T follicular helper cell (primary cell): Measurements from ENCODE around the gene TNS4.

Source experiments
- DNase-seq: peaks from one replicate; pipeline ENCODE4 v3.0.0-alpha.2; 2020; ENCODE audit warnings: low read depth

The TNS4 gene

DNA sequence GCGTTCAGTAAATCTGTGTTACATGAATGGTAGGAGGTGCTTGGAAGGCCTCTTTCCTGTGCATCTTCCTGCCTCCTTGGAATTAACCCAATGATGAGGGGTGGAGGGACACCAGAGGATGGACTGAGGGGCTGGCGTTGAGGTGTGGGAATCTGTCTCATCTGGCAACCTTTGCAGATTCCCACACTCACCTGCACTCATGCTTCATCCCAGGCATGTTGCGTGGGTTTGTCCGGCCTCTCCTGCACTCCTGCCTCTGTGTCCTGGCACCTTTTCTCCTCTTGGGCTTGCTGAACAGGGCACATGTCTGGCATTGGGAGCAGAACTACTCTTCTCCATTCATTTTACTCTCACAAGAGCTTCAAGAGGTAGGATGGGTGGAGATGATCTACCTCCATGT is 61.3 kb downstream of the TNS4 start:
- no peak for DNase-seq

GRCh38 chr17:40437095-40437732 is 64.2 kb downstream of the TNS4 start:
- DNase-seq = no peak

- no peak for DNase-seq
Observed at GRCh38 chr17:40436636-40437035, 64.8 kb downstream of the TNS4 start.

DNA sequence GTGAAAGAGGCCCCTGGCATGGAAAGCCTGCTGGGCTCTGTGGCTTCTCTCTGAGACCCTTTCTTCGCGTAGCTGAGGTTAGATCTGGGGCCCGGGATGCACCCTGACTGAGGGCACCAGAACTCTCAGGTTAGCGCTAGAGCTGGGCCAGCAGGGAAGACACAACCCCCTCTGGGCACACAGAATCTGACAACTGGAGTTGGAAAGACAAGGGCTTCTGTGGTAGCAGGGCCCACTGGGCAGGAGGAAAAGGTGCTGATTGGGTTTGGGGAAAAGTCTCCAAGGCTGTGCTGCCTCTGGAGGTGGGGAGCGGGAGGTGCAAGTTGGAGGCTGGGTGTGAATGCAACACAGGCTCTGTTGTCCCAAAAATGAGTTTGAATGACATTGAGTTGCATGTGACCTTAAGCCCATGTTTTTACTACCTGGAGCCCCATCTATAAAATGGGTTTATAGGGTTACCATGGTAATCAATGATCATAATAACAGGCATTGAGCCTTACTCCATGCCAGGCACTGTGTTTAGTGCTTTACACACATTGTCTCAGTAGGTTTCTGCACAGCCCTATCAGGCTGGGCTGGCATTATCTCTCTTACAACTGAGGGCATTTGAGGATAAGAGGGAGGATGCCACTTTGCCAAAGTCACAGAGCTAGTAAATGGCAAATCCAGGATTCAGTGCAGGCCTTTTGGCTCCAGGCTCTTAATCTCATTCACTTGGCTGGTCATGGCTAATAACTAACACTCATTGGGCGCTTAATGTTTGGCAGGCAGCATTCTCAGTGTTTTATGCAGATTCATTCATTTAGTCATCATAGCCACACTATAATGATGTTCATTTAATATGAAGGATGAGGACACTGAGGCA is 67.6 kb downstream of the TNS4 start:
- no peak for DNase-seq

- DNase-seq = no peak
Observed at GRCh38 chr17:40432864-40433528, 68.4 kb downstream of the TNS4 start.

DNA sequence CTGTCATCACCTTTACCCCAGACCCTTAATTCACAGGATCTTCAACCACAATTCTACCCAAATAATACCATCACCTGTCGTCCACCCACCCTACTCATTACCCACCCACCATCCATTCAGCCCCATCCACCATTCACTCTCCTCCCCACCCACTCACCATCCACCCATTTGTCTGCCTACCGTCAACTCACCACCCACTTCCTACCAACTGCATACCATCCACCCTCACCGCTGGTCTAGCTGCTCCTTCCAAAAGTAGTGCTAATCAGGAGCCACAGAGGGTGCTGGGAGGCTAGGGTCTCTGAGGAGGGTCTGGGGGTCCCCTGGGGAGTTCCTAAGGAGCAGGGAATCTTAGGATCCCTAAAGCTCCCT is 70.2 kb downstream of the TNS4 start:
- DNase-seq = no peak

DNA sequence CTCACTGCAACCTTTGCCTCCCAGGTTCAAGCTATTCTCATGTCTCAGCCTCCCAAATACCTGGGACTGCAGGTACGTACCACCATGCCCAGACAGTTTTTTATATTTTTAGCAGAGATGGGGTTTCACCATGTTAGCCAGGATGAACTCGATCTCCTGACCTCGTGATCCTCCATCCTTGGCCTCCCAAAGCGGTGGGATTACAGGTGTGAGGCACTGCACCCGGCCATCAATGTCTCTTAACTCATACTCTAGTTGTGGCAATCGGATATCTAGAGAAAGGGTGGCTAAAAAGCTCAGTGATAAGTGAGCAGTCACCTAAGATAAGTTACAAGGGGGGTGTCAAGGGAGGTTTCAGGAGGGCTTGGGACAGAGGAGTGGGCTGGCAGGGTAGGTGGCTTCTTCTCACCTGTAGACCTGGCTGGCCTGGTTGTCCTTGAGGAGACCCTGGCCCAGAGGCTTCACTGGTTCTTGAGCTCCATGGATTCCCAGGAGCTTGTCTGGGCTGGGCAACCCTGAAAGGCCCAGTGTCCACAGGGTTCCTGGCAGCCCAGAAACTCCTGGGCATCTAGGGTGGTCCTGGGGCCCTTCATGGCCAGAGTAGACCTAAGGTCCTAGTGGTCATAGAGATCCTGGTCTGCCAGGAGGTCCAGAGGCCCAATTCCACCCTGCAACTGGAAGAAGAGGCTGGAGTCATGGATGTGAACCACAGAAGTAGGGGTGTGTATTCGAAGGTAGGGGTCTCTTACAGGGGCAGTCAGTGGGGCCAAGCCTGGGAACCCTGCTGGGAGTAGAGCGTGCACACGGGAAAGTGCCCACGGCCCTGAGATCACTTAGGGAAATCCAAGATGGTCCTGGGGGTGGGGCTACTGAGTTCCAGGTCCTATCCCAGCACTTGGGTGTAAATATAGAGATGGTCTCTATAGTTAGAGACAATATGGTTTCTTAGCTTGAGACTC is 70.9 kb downstream of the TNS4 start:
- DNase-seq = no peak

GRCh38 chr17:40427002-40427491 is 74.4 kb downstream of the TNS4 start:
- DNase-seq = no peak
